IPS DF 4.7 (cell line): Measurements from ENCODE around the gene GAS2L2.
"Not testable (repeated sequence)": the region's sequence is repeated elsewhere in the genome, so short reads cannot be mapped to it uniquely, and the experiment has no call there.

ENCODE experiments used
- DNase-seq: peaks from one replicate; pipeline ENCODE4 v3.0.0-alpha.2; 2013; ENCODE audit warnings: low spot score; ENCODE audit errors: extremely low read depth

The GAS2L2 gene

GRCh38 chr17:35773679-35774425, 20.8 kb upstream of the GAS2L2 start:
- DNase-seq, result no peak

- no peak for DNase-seq
Observed at GRCh38 chr17:35773129-35773528, 20.1 kb upstream of the GAS2L2 start.

- no peak for DNase-seq
Observed at GRCh38 chr17:35769895-35770486, 17.0 kb upstream of the GAS2L2 start.

DNA sequence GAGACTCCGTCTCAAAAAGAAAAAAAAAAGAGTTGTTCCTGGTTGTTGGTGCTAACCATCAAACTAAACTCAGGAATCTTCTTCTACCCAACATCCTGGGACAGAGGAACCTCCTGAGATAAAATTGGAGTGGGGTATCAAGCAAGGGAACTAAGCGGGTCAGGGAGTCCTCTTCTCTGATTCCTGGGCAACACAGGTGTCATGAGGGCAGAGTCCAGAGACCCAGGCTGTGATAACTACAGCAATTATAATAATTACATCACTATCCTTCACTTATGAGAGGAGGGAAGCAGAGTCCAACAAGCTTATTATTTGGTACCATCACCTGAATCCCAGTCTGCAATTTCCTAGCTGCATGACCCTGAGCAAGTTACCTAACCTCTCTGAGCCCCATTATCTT, 15.8 kb upstream of the GAS2L2 start:
- DNase-seq, result no peak

- DNase-seq, result no peak
Observed at GRCh38 chr17:35766903-35767510, 14.0 kb upstream of the GAS2L2 start.

- DNase-seq, result no peak
Observed at GRCh38 chr17:35766489-35766877, 13.4 kb upstream of the GAS2L2 start.

DNA sequence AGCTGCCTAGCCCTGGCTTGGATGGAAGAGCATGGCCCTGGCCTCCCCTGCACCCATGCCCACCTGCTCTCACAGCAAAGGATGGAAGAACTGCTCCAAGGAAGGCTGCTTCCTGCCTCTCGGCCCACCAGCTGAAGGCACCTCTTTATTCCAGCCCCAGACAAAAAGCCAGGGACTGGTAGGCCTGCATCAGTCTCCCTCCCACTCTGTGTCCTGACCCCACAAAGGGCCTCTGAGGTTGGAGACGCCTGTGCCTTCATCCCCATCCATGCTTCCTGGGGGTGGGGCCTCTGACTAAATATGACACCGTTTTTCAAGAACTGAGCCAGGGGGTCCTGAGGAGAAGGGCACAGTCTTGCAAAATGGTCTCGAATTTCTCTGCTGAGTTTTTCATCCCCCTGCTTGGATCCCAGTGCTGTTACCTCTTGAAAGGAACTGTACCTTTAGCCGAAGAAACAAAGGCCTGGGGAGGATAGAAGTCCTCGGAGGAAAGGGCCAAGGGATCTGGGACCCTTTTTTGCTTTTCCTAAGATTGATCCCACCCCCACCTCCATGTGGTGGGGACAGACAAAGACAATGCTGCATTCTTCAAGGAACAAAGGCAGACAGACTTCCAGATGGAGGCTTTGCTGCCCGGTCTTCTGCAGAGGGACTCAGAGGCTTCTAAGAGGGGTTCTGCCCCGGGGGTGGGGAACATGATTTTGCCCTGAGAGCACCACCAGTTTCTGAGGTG, 12.9 kb upstream of the GAS2L2 start:
- DNase-seq, result no peak

- no peak for DNase-seq
Observed at GRCh38 chr17:35765086-35765710, 12.2 kb upstream of the GAS2L2 start.

GRCh38 chr17:35764123-35764991, 11.3 kb upstream of the GAS2L2 start:
- DNase-seq, result no peak

GRCh38 chr17:35763767-35764122, 10.7 kb upstream of the GAS2L2 start:
- no peak for DNase-seq

GRCh38 chr17:35761601-35762000, 8.6 kb upstream of the GAS2L2 start:
- DNase-seq, result no peak

- DNase-seq, result no peak
Observed at GRCh38 chr17:35760587-35760986, 7.5 kb upstream of the GAS2L2 start, which contains the start of gene C17orf50. Gene C17orf50, plus strand, starts transcription at chr17:35760887. Its CDS starts 55 bp downstream, at chr17:35760942.

GRCh38 chr17:35757243-35757642, 4.2 kb upstream of the GAS2L2 start:
- DNase-seq, result no peak

DNA sequence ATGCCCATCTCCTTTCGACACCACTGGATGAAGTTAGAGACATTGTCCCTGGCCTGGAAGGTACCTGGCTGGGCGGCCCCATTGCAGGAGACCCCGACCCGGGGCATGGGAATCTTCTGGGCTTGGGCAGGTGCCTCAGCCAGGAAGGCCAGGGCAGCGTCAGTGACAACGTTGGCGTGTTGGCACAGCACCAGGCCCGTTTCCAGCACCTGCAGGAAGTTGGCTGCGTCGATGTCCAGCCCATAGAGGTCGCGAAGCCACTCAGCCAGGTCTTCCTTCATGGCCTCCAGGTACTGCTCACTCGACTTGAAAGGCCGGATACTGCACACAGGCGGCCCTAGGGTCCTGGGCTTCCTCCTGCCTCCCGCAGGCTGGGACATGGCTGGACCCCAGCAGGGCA, 568 bp downstream of the GAS2L2 start:
- DNase-seq, result no peak

GRCh38 chr17:35751541-35751940, 1.5 kb downstream of the GAS2L2 start:
- not testable (repeated sequence) for DNase-seq

- no peak for DNase-seq
Observed at GRCh38 chr17:35750526-35751395, 2.3 kb downstream of the GAS2L2 start.

GRCh38 chr17:35749560-35750412, 3.3 kb downstream of the GAS2L2 start:
- DNase-seq, result no peak

DNA sequence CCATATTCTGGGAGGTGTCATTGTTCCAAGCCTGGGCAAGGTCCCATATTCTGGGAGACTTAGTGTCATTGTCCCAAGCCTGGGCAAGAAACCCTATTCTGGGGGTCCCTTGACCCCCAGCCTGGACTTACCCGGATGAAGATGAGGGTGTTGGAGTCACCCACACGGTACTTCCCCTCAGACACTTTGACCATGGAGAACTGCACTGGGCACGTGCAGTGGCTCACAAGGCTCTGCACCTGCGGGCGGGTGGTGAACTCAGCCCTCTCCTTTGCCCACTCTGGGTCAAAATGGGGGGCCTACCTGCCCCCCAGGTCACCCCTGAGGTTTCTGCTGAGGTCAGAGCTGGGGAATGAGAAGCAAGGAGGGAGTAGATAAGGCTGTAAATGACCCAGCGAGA, 4.1 kb downstream of the GAS2L2 start:
- no peak for DNase-seq

DNA sequence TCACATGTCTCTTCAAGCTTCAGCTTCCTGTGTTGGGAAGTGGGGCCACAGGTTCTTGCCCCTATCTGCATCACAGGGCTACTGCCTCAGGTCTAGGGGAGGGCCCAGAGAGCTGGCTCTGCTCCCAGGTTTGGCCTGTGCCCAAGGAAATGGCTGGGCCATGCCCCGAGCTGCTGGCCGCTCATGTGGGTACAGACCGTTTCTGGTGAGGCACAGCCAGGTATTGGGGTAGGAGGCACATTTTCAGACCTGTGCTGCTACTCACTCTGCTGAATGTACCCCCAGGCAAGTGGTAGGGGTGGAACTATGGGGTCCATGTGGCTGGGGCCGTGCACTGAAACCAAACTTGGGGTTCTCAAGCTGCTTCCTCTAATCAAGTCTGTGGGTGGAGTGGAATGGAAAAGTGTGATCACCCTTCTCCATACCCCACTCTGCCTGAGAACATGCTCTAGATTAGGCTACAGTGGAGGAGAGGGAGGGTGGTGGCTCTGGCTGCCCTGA, 4.6 kb downstream of the GAS2L2 start:
- no peak for DNase-seq
